OCI-LY7 (cell line): ENCODE results near the gene BRD7.

Experiments
- EZH2phosphoT487 ChIP-seq: fragments of 200-600 bp; sonication (generic); IDR thresholded peaks from 2 replicates; pipeline ENCODE4 v1.6.1; 2018; ENCODE audit warnings: low read depth, borderline replicate concordance, mild to moderate bottlenecking, mixed run types, antibody characterized with exemption, low read length, moderate library complexity, mixed read lengths
- TF ChIP-seq, protein P1 (sequence below): fragments of 200-600 bp; sonication (generic); conservative IDR thresholded peaks from 2 replicates; pipeline ENCODE4 v1.5.1; 2014; ENCODE audit warnings: mild to moderate bottlenecking, antibody characterized with exemption, low read length, moderate library complexity, mixed read lengths

DNA sequence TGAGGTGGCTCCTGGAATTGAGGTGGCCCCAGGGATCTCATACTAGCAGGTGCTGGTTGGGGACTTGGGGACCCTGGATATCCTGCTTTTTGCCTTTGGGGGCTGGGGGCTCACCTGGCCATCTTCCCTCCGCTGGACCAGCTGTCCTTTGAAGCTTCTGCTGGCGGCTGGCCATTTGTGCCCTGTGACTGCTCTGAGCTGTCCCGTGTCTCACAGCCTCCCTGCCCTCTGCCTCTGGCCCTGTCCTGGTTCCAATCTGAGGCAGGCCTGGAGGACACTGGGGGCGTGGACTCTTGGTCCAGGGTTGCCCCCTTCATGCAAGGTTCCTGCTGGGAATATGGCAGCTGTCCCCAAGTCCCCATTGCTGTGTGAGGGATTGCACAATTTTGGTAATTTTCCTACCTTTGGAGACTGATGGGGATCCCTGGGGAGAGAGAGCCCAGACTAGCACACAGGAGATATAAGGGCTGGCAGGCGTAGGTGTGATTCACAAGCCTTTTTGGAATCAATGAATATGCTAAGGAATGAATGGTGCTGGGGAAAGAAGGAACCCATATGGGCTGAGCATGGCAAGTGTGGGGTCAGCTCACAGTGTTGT, 83.3 kb downstream of the BRD7 start:
- TF ChIP-seq EZH2phosphoT487 = no peak
- TF ChIP-seq, protein P1, sequence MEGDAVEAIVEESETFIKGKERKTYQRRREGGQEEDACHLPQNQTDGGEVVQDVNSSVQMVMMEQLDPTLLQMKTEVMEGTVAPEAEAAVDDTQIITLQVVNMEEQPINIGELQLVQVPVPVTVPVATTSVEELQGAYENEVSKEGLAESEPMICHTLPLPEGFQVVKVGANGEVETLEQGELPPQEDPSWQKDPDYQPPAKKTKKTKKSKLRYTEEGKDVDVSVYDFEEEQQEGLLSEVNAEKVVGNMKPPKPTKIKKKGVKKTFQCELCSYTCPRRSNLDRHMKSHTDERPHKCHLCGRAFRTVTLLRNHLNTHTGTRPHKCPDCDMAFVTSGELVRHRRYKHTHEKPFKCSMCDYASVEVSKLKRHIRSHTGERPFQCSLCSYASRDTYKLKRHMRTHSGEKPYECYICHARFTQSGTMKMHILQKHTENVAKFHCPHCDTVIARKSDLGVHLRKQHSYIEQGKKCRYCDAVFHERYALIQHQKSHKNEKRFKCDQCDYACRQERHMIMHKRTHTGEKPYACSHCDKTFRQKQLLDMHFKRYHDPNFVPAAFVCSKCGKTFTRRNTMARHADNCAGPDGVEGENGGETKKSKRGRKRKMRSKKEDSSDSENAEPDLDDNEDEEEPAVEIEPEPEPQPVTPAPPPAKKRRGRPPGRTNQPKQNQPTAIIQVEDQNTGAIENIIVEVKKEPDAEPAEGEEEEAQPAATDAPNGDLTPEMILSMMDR = no peak
